Suprapubic skin (tissue), 3 donors: Measurements from ENCODE around the gene RBM17.

ENCODE experiments used
- POLR2A ChIP-seq, 2 donors: fragments of 450-650 bp; IDR thresholded peaks; one replicate each; pipeline ENCODE4 v1.6.1; 2017; ENCODE audit warnings: antibody characterized with exemption in 2 of 2, mild to moderate bottlenecking in 2 of 2, moderate library complexity in 2 of 2
- TF ChIP-seq, protein P1 (sequence below), 2 donors: fragments of 200-600 bp in 1 of 2; fragments of 450-650 bp in 1 of 2; sonication (generic) in 1 of 2; IDR thresholded peaks; one replicate each; pipeline ENCODE4 v1.5.1; 2016 to 2019; ENCODE audit warnings: antibody characterized with exemption in 2 of 2, mild to moderate bottlenecking in 1 of 2, moderate library complexity in 1 of 2

DNA sequence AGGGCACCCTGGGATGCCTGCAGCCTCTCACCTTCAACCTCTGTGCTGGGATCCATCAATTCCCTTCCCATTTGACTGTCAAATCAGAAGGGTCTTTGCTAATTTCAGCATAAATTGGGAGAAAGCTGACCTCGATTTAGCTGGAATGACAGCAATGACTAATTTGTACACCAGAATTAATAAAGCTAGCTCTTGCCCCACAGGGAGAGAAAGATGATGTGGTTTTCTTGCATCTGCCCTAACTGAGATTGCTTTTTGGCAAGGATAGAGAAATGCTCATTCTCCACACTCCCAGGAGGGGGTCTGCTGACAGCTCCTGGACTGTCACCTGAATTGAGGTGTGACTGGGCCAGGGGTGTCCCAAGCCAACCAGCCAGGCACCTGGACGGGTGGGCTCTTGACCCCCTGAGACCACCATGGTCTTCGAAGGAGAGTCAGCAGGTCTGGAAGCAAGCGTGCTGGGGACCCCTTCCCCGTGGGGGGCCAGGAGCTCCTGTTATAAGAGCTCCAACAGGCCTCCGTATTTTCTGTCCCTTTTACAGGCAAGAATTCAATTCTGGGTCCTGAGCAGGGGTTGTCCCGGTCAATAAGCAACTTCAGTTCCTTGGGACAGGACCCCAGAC is 42.1 kb downstream of the RBM17 start:
- TF ChIP-seq POLR2A (IDR thresholded peaks at IDR 0.05), result no peak
- TF ChIP-seq, protein P1, sequence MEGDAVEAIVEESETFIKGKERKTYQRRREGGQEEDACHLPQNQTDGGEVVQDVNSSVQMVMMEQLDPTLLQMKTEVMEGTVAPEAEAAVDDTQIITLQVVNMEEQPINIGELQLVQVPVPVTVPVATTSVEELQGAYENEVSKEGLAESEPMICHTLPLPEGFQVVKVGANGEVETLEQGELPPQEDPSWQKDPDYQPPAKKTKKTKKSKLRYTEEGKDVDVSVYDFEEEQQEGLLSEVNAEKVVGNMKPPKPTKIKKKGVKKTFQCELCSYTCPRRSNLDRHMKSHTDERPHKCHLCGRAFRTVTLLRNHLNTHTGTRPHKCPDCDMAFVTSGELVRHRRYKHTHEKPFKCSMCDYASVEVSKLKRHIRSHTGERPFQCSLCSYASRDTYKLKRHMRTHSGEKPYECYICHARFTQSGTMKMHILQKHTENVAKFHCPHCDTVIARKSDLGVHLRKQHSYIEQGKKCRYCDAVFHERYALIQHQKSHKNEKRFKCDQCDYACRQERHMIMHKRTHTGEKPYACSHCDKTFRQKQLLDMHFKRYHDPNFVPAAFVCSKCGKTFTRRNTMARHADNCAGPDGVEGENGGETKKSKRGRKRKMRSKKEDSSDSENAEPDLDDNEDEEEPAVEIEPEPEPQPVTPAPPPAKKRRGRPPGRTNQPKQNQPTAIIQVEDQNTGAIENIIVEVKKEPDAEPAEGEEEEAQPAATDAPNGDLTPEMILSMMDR (IDR thresholded peaks at IDR 0.05), result no peak
